Stimulated activated naive CD8-positive, alpha-beta T cell treated with anti-CD3 and anti-CD28 coated beads, Interleukin-15, amount 100 ng/mL, for 72 hours (primary cell): ENCODE results near the gene LRRC59.
"Not testable (repeated sequence)": the region's sequence is repeated elsewhere in the genome, so short reads cannot be mapped to it uniquely, and the experiment has no call there.

Experiments
- ATAC-seq: fragments of 150-1000 bp; cut with Tn5 transposase; 2 replicates; pipeline ENCODE4 v1.10.0; 2021; ENCODE audit warnings: mild to moderate bottlenecking, moderate library complexity
- DNase-seq, 2 donors: peaks; one replicate each; pipeline ENCODE4 v3.0.0; 2021 to 2022
- H3K27ac Mint-ChIP-seq, 2 donors: one replicate each; pipeline ENCODE4 v1.8.0; 2022; ENCODE audit warnings: mild to moderate bottlenecking in 2 of 2, mixed read lengths in 2 of 2, moderate library complexity in 2 of 2
- H3K27me3 Mint-ChIP-seq: one replicate; pipeline ENCODE4 v1.8.0; 2022; ENCODE audit warnings: mixed read lengths
- H3K4me1 Mint-ChIP-seq: one replicate; pipeline ENCODE4 v1.8.0; 2022; ENCODE audit warnings: mild to moderate bottlenecking, mixed read lengths
- H3K4me3 Mint-ChIP-seq, 2 donors: one replicate each; pipeline ENCODE4 v1.8.0; 2022; ENCODE audit warnings: mild to moderate bottlenecking in 2 of 2, mixed read lengths in 2 of 2, moderate library complexity in 1 of 2
- H3K9me3 Mint-ChIP-seq, 2 donors: one replicate each; pipeline ENCODE4 v1.8.0; 2022; ENCODE audit warnings: mixed read lengths in 2 of 2

LRRC59 gene

GRCh38 chr17:50426814-50427787 lies 29.8 kb upstream of the LRRC59 start:
- DNase-seq (peak; percentile 30 to 45), ATAC-seq (peak; percentile 62)
- H3K4me1 Mint-ChIP-seq, result peaks cover 31% of the 10 kb centered on the region
- H3K27me3 Mint-ChIP-seq, result no peaks in the 10 kb centered on the region
- peak overlapping the region; percentile 88 to 89 for H3K4me3 Mint-ChIP-seq
- H3K9me3 Mint-ChIP-seq, result no peaks in the 10 kb centered on the region
- peak overlapping the region; percentile 23 to 69 for H3K27ac Mint-ChIP-seq

- peak overlapping the region; percentile 88 to 89 for H3K4me3 Mint-ChIP-seq
- H3K4me1 Mint-ChIP-seq, result peaks cover 36% of the 10 kb centered on the region
- H3K27ac Mint-ChIP-seq, result no peak overlapping the region
- H3K9me3 Mint-ChIP-seq, result no peaks in the 10 kb centered on the region
- ATAC-seq (no peak), DNase-seq (peak in 1 of 2 donors; percentile 3)
- no peaks in the 10 kb centered on the region for H3K27me3 Mint-ChIP-seq
Measured at GRCh38 chr17:50426472-50426782, 29.1 kb upstream of the LRRC59 start.

DNA sequence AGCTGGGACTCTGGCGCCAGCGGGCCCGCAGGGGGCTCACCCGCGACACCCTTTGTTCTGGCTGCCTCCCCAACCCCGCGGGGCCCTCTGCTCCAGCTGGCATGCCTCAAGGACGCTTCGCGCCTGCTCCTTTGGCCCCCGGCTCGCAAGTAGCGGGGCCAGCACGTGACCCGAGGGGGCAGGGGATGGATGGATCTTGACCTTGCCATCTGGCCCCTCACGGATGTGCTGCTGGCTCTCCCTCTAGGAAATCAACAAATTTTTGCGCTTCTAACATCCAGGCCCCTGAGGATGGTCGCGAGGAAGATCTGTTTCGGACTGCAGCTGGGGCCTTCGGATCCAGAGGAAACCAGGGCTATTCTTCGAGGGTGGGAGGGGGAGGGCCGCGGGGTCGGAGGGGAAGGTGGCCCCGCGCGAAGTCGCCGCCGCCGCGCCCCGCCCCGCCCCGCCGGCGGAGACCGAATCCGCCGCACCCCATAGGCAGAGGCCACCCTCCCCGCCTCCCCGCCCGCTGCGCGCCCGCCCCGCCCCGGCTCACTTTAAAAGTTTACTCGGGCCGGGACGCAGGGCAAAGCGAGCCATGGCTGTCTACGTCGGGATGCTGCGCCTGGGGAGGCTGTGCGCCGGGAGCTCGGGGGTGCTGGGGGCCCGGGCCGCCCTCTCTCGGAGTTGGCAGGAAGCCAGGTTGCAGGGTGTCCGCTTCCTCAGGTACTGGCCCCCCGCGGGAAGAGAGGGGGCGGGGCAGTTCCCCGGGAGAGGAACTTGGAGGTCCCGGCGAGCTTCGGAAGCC lies 28.6 kb upstream of the LRRC59 start, which contains the start of gene ACSF2:
Gene ACSF2 (plus strand): TSS at position 537 of the 790 bp plus-strand sequence. CDS start 44 bp downstream, at position 581.
- ATAC-seq (peak; percentile 88), DNase-seq (peak; percentile 65 to 68)
- Mint-ChIP-seq H3K9me3 (no peaks in the 10 kb centered on the region), H3K27ac (peak within 1 kb of the TSS; percentile 88 to 93), H3K27me3 (no peaks in the 10 kb centered on the region), H3K4me1 (peaks cover 42% of the 10 kb centered on the region), H3K4me3 (peak within 1 kb of the TSS; percentile 88 to 95)

DNA sequence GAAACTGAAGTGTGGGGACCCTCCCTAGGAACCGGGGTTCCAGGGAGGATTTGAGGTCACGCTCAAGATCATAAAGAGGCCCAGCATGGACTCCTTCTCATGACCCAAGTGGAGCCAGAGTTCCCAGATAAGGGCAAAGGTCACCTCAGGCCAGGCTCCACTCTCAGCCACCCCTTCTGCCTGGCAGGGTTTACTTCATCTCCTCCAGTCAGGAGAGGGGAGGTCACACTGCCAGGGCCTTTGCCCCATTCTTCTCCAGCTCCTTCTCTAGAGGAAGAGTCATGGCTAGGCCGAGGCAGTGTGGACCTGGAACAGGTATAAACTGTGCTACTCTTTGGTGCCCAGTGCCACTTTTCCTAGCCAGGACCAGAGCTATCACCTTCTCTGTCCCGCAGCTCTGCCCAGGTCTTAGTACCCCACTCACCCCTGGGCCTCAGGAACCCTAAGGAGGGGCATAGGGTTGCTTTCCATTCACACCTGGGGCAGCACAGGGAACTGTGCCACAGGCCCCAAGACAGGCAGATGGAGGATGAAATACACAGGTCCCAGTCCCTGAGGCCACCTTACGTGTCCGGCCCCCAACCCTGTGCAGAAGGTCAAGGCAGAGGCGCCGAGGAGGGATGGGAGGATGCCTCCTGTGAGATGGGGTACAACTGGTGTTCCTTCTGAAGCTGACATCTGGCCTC lies 27.8 kb upstream of the LRRC59 start:
- Mint-ChIP-seq H3K9me3 (no peaks in the 10 kb centered on the region), H3K4me3 (peak overlapping the region; percentile 88 to 95), H3K27me3 (no peaks in the 10 kb centered on the region), H3K27ac (peak overlapping the region; percentile 88 to 93), H3K4me1 (peaks cover 47% of the 10 kb centered on the region)
- peak in 1 of 2 donors; percentile 30 for DNase-seq
- ATAC-seq, result no peak

GRCh38 chr17:50424246-50424995 lies 27.1 kb upstream of the LRRC59 start:
- Mint-ChIP-seq H3K4me1 (peaks cover 47% of the 10 kb centered on the region), H3K27ac (no peak overlapping the region), H3K4me3 (peak overlapping the region in 1 of 2 donors; percentile 95), H3K9me3 (peaks cover under 1 to 3% of the 10 kb centered on the region in 2 donors), H3K27me3 (no peaks in the 10 kb centered on the region)
- no peak for ATAC-seq
- no peak for DNase-seq

DNA sequence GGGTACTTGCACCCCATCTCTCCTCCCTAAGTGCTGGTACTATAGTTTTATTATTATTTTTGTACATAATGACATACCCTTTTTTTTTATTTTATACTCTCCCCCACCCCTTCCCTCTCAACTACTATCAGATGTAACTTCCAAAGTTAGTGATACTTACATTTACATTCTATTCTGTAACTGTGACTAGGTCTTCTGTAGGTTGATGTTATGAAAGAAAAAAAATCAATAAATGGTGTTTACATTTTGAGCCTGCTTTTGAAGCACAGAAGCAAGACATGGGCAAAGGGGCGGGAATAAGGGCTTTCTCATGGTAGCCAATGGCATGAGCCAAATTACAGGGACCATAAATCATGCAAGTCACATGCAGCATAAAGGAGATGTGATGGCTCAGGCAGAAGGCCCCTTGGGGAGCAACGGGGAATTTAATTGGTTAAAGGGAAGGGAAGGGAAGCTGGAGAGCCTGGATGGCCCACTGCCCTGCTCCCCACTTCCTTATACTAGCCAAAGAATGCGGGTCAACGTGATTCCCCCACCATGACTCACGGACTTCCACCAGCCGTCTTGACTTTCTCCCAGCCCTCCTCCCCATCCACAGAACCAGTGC lies 26.3 kb upstream of the LRRC59 start:
- Mint-ChIP-seq H3K27ac (no peak overlapping the region), H3K27me3 (no peaks in the 10 kb centered on the region), H3K9me3 (peaks cover 8 to 11% of the 10 kb centered on the region in 2 donors), H3K4me3 (no peak overlapping the region), H3K4me1 (peaks cover 47% of the 10 kb centered on the region)
- DNase-seq (no peak), ATAC-seq (no peak)

DNA sequence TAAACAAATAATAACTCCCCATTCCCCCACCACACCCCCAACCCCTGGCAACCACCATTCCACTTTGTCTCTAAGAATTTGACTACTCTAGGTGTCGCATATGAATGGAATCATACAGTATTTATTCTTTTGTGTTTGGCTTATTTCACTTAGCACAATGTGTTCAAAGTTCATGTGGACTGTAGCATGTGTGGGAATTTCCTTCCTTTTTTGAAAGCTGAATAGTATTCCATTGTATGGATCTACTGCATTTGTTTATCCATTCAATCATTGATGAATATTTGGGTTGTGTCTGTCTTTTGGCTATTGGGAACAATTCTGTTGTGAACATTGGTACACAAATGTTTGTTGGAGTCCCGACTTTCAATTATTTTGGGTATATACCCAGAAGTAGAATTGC lies 25.4 kb upstream of the LRRC59 start:
- no peak for ATAC-seq
- no peak overlapping the region for H3K27ac Mint-ChIP-seq

DNA sequence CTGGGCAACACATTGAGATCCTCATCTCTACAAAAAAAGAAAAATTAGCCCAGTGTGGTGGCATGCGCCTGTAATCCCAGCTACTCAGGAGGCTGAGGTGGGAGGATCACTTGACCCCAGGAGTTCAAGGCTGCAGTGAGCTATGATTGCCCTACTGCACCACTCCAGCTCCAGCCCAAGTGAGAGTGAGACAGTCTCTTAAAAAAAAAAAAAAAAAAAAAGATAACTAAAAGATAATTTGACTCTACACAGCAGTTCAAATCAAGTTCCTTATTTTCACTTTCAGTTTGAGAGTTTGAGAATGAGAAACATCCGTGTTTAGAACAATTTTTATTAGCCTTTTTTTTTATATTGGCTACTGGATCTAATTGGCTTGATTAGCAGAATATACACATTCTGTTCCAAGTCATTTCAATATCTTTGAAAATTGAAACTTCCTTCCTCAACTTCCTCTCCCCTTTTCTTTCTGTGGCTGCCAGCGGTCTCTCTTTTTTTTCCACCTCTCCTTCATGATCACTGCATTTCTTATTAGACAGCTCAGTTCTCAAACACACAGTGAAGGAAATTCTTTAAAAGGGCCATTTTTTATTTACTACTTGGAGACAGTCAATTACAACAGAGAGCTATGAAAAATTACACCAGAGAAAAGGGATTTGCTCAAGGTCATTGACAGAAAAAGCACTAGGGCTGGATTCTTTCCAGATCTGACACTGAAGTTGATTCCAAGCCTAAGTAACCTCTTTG lies 24.2 kb upstream of the LRRC59 start:
- Mint-ChIP-seq H3K27me3 (no peaks in the 10 kb centered on the region), H3K9me3 (peaks cover 8 to 11% of the 10 kb centered on the region in 2 donors), H3K27ac (peak overlapping the region; percentile 15 to 96), H3K4me1 (peaks cover 31% of the 10 kb centered on the region), H3K4me3 (peak overlapping the region; percentile 68 to 84)
- no peak for ATAC-seq
- no peak for DNase-seq

More for the DNA sequence above, 25.4 kb upstream of the LRRC59 start:
- no peak for DNase-seq
- Mint-ChIP-seq H3K27me3 (no peaks in the 10 kb centered on the region), H3K4me1 (peaks cover 43% of the 10 kb centered on the region), H3K9me3 (peaks cover 8 to 11% of the 10 kb centered on the region in 2 donors), H3K4me3 (no peak overlapping the region)

GRCh38 chr17:50420419-50421112 lies 23.2 kb upstream of the LRRC59 start:
- H3K4me3 Mint-ChIP-seq, result peak overlapping the region; percentile 68 to 84
- H3K4me1 Mint-ChIP-seq, result peaks cover 26% of the 10 kb centered on the region
- H3K27me3 Mint-ChIP-seq, result no peaks in the 10 kb centered on the region
- no peak for DNase-seq
- ATAC-seq, result no peak
- peaks cover 8 to 11% of the 10 kb centered on the region in 2 donors for H3K9me3 Mint-ChIP-seq
- H3K27ac Mint-ChIP-seq, result peak overlapping the region in 1 of 2 donors; percentile 34

- not testable (repeated sequence) for DNase-seq
Measured at GRCh38 chr17:50419577-50419976, 22.3 kb upstream of the LRRC59 start.

GRCh38 chr17:50414808-50415207 lies 17.5 kb upstream of the LRRC59 start:
- peaks cover 8 to 11% of the 10 kb centered on the region in 2 donors for H3K9me3 Mint-ChIP-seq
- ATAC-seq (no peak), DNase-seq (no peak)
- H3K27ac Mint-ChIP-seq, result no peak overlapping the region
- H3K4me1 Mint-ChIP-seq, result no peaks in the 10 kb centered on the region
- no peaks in the 10 kb centered on the region for H3K27me3 Mint-ChIP-seq
- no peak overlapping the region for H3K4me3 Mint-ChIP-seq

More at GRCh38 chr17:50419577-50419976, 22.3 kb upstream of the LRRC59 start:
- Mint-ChIP-seq H3K9me3 (peaks cover 8 to 11% of the 10 kb centered on the region in 2 donors), H3K4me1 (peaks cover 16% of the 10 kb centered on the region)
- H3K27ac Mint-ChIP-seq, H3K4me3 Mint-ChIP-seq, H3K27me3 Mint-ChIP-seq, ATAC-seq: not testable (repeated sequence)

DNA sequence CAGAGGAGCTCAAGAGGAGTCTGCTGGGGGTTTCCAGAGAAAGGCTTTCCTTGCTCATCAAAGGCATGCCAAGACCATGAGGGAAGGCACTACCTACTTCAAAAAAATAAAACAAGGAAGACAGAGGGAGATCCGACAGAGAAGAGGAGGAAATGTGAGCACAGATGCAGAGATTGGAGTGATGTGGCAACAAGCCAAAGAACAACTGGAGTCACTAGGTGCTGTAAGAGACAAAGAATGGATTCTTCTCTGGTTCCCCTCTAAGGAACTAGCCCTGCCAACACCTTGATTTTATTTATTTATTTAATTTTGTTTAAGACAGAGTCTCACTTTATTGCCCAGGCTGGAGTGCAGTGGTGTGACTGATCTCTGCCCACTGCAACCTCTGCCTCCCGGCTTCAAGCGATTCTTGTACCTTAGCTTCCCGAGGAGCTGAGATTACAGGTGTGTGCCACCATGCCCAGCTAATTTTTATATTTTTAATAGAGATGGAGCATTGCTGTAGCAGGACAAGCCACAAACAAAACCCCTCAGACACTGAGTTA lies 14.9 kb upstream of the LRRC59 start:
- Mint-ChIP-seq H3K27me3 (no peaks in the 10 kb centered on the region), H3K4me1 (no peaks in the 10 kb centered on the region), H3K27ac (no peak overlapping the region), H3K4me3 (no peak overlapping the region), H3K9me3 (no peaks in the 10 kb centered on the region)
- ATAC-seq, result no peak
- no peak for DNase-seq

DNA sequence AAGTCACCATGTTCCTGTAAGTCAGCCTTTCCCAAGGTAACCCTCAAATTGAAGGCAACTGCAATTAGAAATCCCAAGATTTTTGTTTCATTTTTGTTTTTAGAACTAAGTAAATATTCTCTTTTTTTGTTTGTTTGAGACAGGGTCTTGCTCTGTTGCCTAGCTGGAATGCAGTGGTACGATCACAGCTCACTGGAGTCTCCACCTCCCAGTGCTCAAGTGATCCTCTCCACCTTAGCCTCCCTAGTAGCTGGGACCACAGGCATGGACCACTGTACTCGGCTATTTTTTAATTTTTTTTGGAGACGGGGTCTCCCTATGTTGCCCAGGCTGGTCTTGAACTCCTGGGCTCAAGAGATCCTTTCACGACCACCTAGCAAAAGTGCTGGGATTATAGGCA lies 10.6 kb upstream of the LRRC59 start:
- peaks cover 8% of the 10 kb centered on the region for H3K27me3 Mint-ChIP-seq
- ATAC-seq (no peak), DNase-seq (no peak)
- H3K27ac Mint-ChIP-seq, result no peak overlapping the region
- H3K9me3 Mint-ChIP-seq, result no peaks in the 10 kb centered on the region
- H3K4me3 Mint-ChIP-seq, result no peak overlapping the region
- no peaks in the 10 kb centered on the region for H3K4me1 Mint-ChIP-seq
